SK-N-SH (cell line): ENCODE results near the gene RHEBL1. TPM values are rescaled to one million over a fixed set of nuclear protein-coding genes. Genes with fewer than 3 reads are reported as not detected.

Source experiments
- CTCF ChIA-PET: fragments of 300-600, 350-600 bp; formaldehyde crosslinking; extraction: SDS; loops from one replicate; lab custom pipeline; 2021; lab: Yijun Ruan, JAX
- POLR2A ChIA-PET: fragments of 350-600 bp; sonication (Branson Sonifier 250); formaldehyde crosslinking; extraction: SDS; loops from one replicate; lab custom pipeline; 2020; ENCODE audit warnings: antibody characterized with exemption, inconsistent platforms; lab: Yijun Ruan, JAX
- DNase-seq: peaks from one replicate; pipeline ENCODE4 v3.0.0; 2012
- H2AFZ ChIP-seq: fragments of 200-600 bp; sonication (generic); 2 replicates; pipeline ENCODE4 v1.8.1; 2016; ENCODE audit warnings: antibody characterized with exemption, mild to moderate bottlenecking, low read depth
- H3F3A ChIP-seq: fragments of 200-600 bp; sonication (generic); replicated peaks from 2 replicates; pipeline ENCODE3; 2016; ENCODE audit warnings: antibody characterized with exemption, mild to moderate bottlenecking; ENCODE audit not compliant: insufficient read depth
- H3K27ac ChIP-seq, 2 experiments: fragments of 200-500 bp in 1 of 2; fragments of 200-600 bp in 1 of 2; sonication (Bioruptor generic) in 1 of 2; sonication (generic), shearing (Covaris generic) in 1 of 2; 2 replicates each; pipeline versions ENCODE4 v1.5.1 to v1.6.1; 2014 to 2016; ENCODE audit warnings: low read depth in 2 of 2, inconsistent platforms in 1 of 2, low read length in 1 of 2, mild to moderate bottlenecking in 1 of 2, mixed read lengths in 1 of 2
- H3K27me3 ChIP-seq: fragments of 200-600 bp; sonication (generic), shearing (Covaris generic); 2 replicates; pipeline ENCODE4 v1.6.1; 2016; ENCODE audit warnings: mixed run types; ENCODE audit not compliant: insufficient read depth
- H3K36me3 ChIP-seq, 2 experiments: fragments of 200-500 bp in 1 of 2; fragments of 200-600 bp in 1 of 2; sonication (Bioruptor generic) in 1 of 2; sonication (generic) in 1 of 2; replicated peaks in 1 of 2; 2 replicates each; pipeline versions ENCODE3 to v1.5.1; 2014 to 2016; ENCODE audit warnings: low read length in 1 of 2, mild to moderate bottlenecking in 1 of 2; ENCODE audit not compliant: insufficient read depth in 2 of 2, control insufficient read depth in 1 of 2
- H3K4me1 ChIP-seq, 2 experiments: fragments of 200-500 bp in 1 of 2; fragments of 200-600 bp in 1 of 2; sonication (Bioruptor generic) in 1 of 2; sonication (generic), shearing (Covaris generic) in 1 of 2; 2 replicates each; pipeline versions ENCODE4 v1.5.1 to v1.6.1; 2014 to 2016; ENCODE audit warnings: low read depth in 1 of 2, low read length in 1 of 2, mixed run types in 1 of 2; ENCODE audit not compliant: insufficient read depth in 2 of 2, control insufficient read depth in 1 of 2
- H3K4me2 ChIP-seq: fragments of 200-600 bp; sonication (generic), shearing (Covaris generic); 2 replicates; pipeline ENCODE4 v1.6.1; 2017; ENCODE audit warnings: mixed run types
- H3K4me3 ChIP-seq, 2 experiments: fragments of 200-500 bp in 1 of 2; fragments of 200-600 bp in 1 of 2; sonication (Bioruptor generic) in 1 of 2; sonication (generic), shearing (Covaris generic) in 1 of 2; 2 replicates each; pipeline versions ENCODE4 v1.5.1 to v1.8.1; 2014 to 2016; ENCODE audit warnings: low read depth in 2 of 2, inconsistent platforms in 1 of 2, low read length in 1 of 2, mild to moderate bottlenecking in 1 of 2, mixed read lengths in 1 of 2, moderate library complexity in 1 of 2
- H3K79me2 ChIP-seq: fragments of 200-600 bp; sonication (generic); 2 replicates; pipeline ENCODE4 v1.8.1; 2017; ENCODE audit warnings: mild to moderate bottlenecking; ENCODE audit not compliant: insufficient read depth
- H3K9ac ChIP-seq: fragments of 200-600 bp; sonication (generic); 2 replicates; pipeline ENCODE4 v1.6.1; 2017; ENCODE audit warnings: mixed run types
- H3K9me2 ChIP-seq: fragments of 200-600 bp; sonication (generic); 2 replicates; pipeline ENCODE4 v1.6.1; 2017; ENCODE audit warnings: mixed run types
- H3K9me3 ChIP-seq: fragments of 200-600 bp; sonication (generic); 2 replicates; pipeline ENCODE4 v1.6.1; 2017; ENCODE audit warnings: mixed run types, mild to moderate bottlenecking, moderate library complexity
- H4K20me1 ChIP-seq: fragments of 200-600 bp; sonication (generic); 2 replicates; pipeline ENCODE4 v1.6.1; 2017; ENCODE audit warnings: mild to moderate bottlenecking, mixed run types; ENCODE audit not compliant: insufficient read depth
- CTCF ChIP-seq: fragments of 200-600 bp; sonication (generic); IDR thresholded peaks from 2 replicates; pipeline ENCODE4 v1.6.1; 2017; ENCODE audit warnings: antibody characterized with exemption, mild to moderate bottlenecking, moderate library complexity
- ELF1 ChIP-seq: IDR thresholded peaks from 2 replicates; pipeline ENCODE4 v1.4.0; 2012
- FOXM1 ChIP-seq: IDR thresholded peaks from 2 replicates; pipeline ENCODE4 v1.4.0; 2012; ENCODE audit warnings: low read depth, mild to moderate bottlenecking
- GATA2 ChIP-seq: sonication (generic); formaldehyde crosslinking; IDR thresholded peaks from 2 replicates; pipeline ENCODE4 v1.5.0; 2020; ENCODE audit warnings: mild to moderate bottlenecking, missing genetic modification reagents
- IRF3 ChIP-seq: fragments of 150-350 bp; IDR thresholded peaks from 2 replicates; pipeline ENCODE4 v1.6.1; 2016; ENCODE audit warnings: mild to moderate bottlenecking, low read depth, low read length
- JUND ChIP-seq: IDR thresholded peaks from 2 replicates; pipeline ENCODE4 v1.4.0; 2012
- MAX ChIP-seq: IDR thresholded peaks from 2 replicates; pipeline ENCODE4 v1.4.0; 2012; ENCODE audit warnings: low read depth
- MXI1 ChIP-seq: IDR thresholded peaks from 2 replicates; pipeline ENCODE4 v1.6.1; 2012; ENCODE audit warnings: mild to moderate bottlenecking, low read depth, low read length, improper control_type of control experiment
- NFIC ChIP-seq: IDR thresholded peaks from 2 replicates; pipeline ENCODE4 v1.4.0; 2012; ENCODE audit warnings: borderline replicate concordance
- PBX3 ChIP-seq: IDR thresholded peaks from 2 replicates; pipeline ENCODE4; 2012
- POLR2AphosphoS5 ChIP-seq: IDR thresholded peaks from 2 replicates; pipeline ENCODE4 v1.6.1; 2012; ENCODE audit warnings: low read depth, low read length
- RCOR1 ChIP-seq: fragments of 150-350 bp; IDR thresholded peaks from 2 replicates; pipeline ENCODE4 v1.6.1; 2017; ENCODE audit warnings: antibody characterized with exemption, low read length
- RFX5 ChIP-seq: IDR thresholded peaks from 2 replicates; pipeline ENCODE4 v1.6.1; 2012; ENCODE audit warnings: mild to moderate bottlenecking, improper control_type of control experiment, low read length
- TAF1 ChIP-seq: IDR thresholded peaks from 2 replicates; pipeline ENCODE4 v1.6.1; 2012; ENCODE audit warnings: low read depth, mild to moderate bottlenecking, low read length, moderate library complexity, borderline replicate concordance
- TCF12 ChIP-seq: IDR thresholded peaks from 2 replicates; pipeline ENCODE4 v1.4.0; 2012
- TEAD4 ChIP-seq: IDR thresholded peaks from 2 replicates; pipeline ENCODE4 v1.4.0; 2012; ENCODE audit warnings: mild to moderate bottlenecking, borderline replicate concordance; ENCODE audit not compliant: insufficient read depth
- USF2 ChIP-seq: fragments of 150-350 bp; IDR thresholded peaks from 2 replicates; pipeline ENCODE4 v1.6.1; 2017; ENCODE audit warnings: antibody characterized with exemption, low read length, low read depth, borderline replicate concordance
- ZBTB33 ChIP-seq: IDR thresholded peaks from 2 replicates; pipeline ENCODE4 v1.4.0; 2012; ENCODE audit warnings: low read depth, borderline replicate concordance
- WGBS: methylation state at CpG from one replicate; pipeline ENCODE4 v1.1.6; 2017; ENCODE audit warnings: low lambda C conversion rate; 5-methylcytosine and 5-hydroxymethylcytosine counted together
- polyA plus RNA-seq, 3 experiments: library from polyadenylated mRNA; depleted of rRNA; stranded (reverse); fragments of >200 nt; gene quantifications; 2 replicates each; pipeline ENCODE4 v1.2.3, GENCODE V29; 2012

The RHEBL1 gene
- polyA plus RNA-seq, 1 of the 3 experiments (the other 2 are of a cell fraction): 2.2 TPM

- TF ChIP-seq PBX3 (no peak), TCF12 (no peak), ELF1 (no peak), USF2 (no peak), IRF3 (no peak), RCOR1 (no peak), POLR2AphosphoS5 (no peak), RFX5 (no peak)
Measured at GRCh38 chr12:49022558-49023178, 47.1 kb downstream of the RHEBL1 start (continued).

- Histone ChIP-seq H3K9me3 (no peaks in the 10 kb centered on the region), H2AFZ (no peak overlapping the region), H3K79me2 (peaks cover 18% of the 10 kb centered on the region), H3K4me3 (no peak overlapping the region), H3K4me1 (peaks cover 0 to 14% of the 10 kb centered on the region in 2 experiments; a peak in 2 of 4 replicates), H3K27me3 (no peaks in the 10 kb centered on the region), H3F3A (peaks cover 30% of the 10 kb centered on the region), H3K9me2 (no peaks in the 10 kb centered on the region), H3K36me3 (peaks cover 25 to 49% of the 10 kb centered on the region in 2 experiments), H4K20me1 (no peaks in the 10 kb centered on the region)
- CTCF ChIA-PET: interaction anchor here (0.6 to 4.0 kb wide), 12 partner anchors 11 to 880 kb away, joined by 3 to 29 read pairs (median 6); partner anchors contain the start of gene WNT1
- POLR2A ChIA-PET: no interaction called here
- DNase-seq: peak; percentile 16
- TF ChIP-seq JUND (no peak), TEAD4 (no peak), ZBTB33 (no peak), PBX3 (no peak), CTCF (no peak), USF2 (no peak), TAF1 (no peak), NFIC (no peak), MXI1 (no peak), RCOR1 (no peak), GATA2 (CRISPR knock-in tag) (no peak), MAX (no peak), FOXM1 (no peak)
- TF ChIP-seq, all 33 proteins: peak for 0
- H3K27ac ChIP-seq: no peak overlapping the region
- 88% methylated on average over 5 of the region's 11 CpGs for WGBS
- no peak overlapping the region for H3K4me2 ChIP-seq
- no peak overlapping the region for H3K9ac ChIP-seq
Measured at GRCh38 chr12:49021292-49021915, 48.4 kb downstream of the RHEBL1 start.
